CD4-positive, alpha-beta T cell treated with Interleukin-17A for 4 hours (primary cell): ENCODE results near the gene STEAP4.

Experiments used
- DNase-seq: peaks from one replicate; pipeline ENCODE4 v3.0.0-alpha.2; 2020; ENCODE audit warnings: mixed read lengths

STEAP4 gene

GRCh38 chr7:88306590-88307048 is at the start of gene STEAP4:
STEAP4 (minus strand) TSS chr7:88306894; CDS start chr7:88284269, 22,625 bp downstream.
- DNase-seq = no peak

- no peak for DNase-seq
These were observed 48.3 kb upstream of the STEAP4 start for GRCh38 chr7:88355011-88355410.

GRCh38 chr7:88350118-88350517 is 43.4 kb upstream of the STEAP4 start:
- DNase-seq = no peak

- no peak for DNase-seq
These were observed 40.8 kb upstream of the STEAP4 start for GRCh38 chr7:88347517-88347916.

- DNase-seq = no peak
These were observed 40.4 kb upstream of the STEAP4 start for GRCh38 chr7:88347090-88347489.

GRCh38 chr7:88346357-88346756 is 39.7 kb upstream of the STEAP4 start:
- no peak for DNase-seq

GRCh38 chr7:88344956-88345832 is 38.5 kb upstream of the STEAP4 start:
- no peak for DNase-seq

- DNase-seq = no peak
These were observed 37.6 kb upstream of the STEAP4 start for GRCh38 chr7:88344271-88344670.

- DNase-seq = no peak
These were observed 32.7 kb upstream of the STEAP4 start for GRCh38 chr7:88339195-88339922.

- no peak for DNase-seq
These were observed 31.8 kb upstream of the STEAP4 start for GRCh38 chr7:88338503-88338902.

GRCh38 chr7:88337572-88337971 is 30.9 kb upstream of the STEAP4 start:
- DNase-seq = no peak

GRCh38 chr7:88331322-88331721 is 24.6 kb upstream of the STEAP4 start:
- DNase-seq = no peak

- DNase-seq = no peak
These were observed 23.1 kb upstream of the STEAP4 start for GRCh38 chr7:88329532-88330463.

GRCh38 chr7:88328787-88329186 is 22.1 kb upstream of the STEAP4 start:
- no peak for DNase-seq

GRCh38 chr7:88324699-88325098 is 18.0 kb upstream of the STEAP4 start:
- no peak for DNase-seq

- DNase-seq = no peak
These were observed 15.5 kb upstream of the STEAP4 start for GRCh38 chr7:88322151-88322550.

GRCh38 chr7:88321694-88322093 is 15.0 kb upstream of the STEAP4 start:
- no peak for DNase-seq

GRCh38 chr7:88318196-88318595 is 11.5 kb upstream of the STEAP4 start:
- no peak for DNase-seq

GRCh38 chr7:88317422-88317821 is 10.7 kb upstream of the STEAP4 start:
- DNase-seq = no peak

- DNase-seq = no peak
These were observed 9.8 kb upstream of the STEAP4 start for GRCh38 chr7:88316456-88316855.

- no peak for DNase-seq
These were observed 8.8 kb upstream of the STEAP4 start for GRCh38 chr7:88315522-88315921.

GRCh38 chr7:88314061-88314491 is 7.4 kb upstream of the STEAP4 start:
- DNase-seq = no peak
